H4 (cell line): ENCODE results near the gene CREG2. TPM values are rescaled to one million over a fixed set of nuclear protein-coding genes. Genes with fewer than 3 reads are reported as not detected.

ENCODE experiments used
- DNase-seq: peaks from one replicate; pipeline ENCODE4 v3.0.0-alpha.2; 2015; ENCODE audit warnings: low spot score
- total RNA-seq: library from RNA; depleted of rRNA; stranded (reverse); fragments of >200 nt; shearing (Covaris generic); gene quantifications from 2 replicates; pipeline ENCODE4 v1.2.3, GENCODE V29; 2014; rRNA removed

The CREG2 gene
- total RNA-seq, 1 experiment from 2014 or later, result not detected

DNA sequence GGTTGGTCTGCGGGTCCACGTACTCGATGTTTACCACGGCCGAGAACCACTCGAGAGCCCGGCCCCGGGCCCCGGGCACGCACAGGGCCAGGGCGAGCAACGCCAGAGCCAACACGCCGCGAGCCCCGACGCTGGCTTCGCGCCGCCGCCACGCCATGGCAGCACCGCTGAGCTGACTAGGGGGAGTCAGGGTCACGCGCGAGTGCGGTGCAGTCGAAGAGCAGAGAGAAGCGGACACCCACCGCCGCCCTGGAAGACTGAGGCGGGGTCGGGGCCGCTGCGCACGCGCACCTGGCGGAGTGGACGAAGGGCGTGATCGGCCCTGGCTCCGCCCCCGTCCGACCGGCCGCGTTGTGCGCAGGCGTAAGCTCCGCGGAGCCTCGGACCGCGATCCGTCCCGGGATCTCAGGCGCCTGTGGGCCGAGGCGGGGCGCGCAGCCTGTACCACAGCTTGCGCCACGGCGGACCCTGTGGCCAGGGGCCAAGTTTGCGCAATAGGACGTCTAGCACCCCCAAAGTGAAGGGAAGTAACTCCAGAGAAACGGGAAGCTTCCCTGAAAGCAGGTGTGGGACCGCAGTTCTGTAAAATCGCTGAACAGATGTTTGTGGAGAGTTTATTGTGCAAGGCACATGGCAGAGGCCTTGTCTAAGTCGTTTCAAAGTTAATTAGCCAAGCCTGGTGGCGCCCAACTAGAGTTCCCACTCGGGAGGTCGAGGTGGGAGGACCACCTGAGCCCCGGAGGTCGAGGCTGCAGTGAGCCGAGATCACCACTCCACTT lies 78.7 kb downstream of the CREG2 start, which contains the start of gene RNF149:
Gene RNF149, minus strand, starts transcription at position 270 of the 779 bp plus-strand sequence. Its CDS starts 113 bp downstream, at position 157.
- DNase-seq, result peak; percentile 37

DNA sequence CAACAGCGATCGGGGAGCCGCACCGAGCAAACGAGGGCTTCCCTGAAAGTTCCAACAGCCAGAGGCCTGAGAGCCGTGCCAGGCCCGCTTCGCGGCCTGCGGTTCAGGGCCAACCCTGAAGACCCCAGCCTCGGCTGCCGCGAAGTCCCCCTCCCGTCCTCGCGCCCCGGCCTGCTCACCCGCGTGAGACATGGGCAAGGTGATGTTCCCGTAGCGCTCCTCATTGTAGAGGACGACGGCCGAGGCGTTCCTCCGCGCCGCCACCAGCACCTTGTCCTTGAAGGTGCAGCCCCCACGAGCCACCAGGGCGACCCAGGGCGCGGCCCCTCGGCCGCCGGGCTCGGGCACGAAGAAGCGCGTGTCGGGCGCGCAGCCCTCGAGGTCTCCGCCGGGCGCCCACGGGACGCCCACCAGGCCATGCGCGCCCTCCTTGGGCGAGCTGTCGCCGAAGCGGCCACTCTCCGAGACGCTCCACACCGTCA lies 79.3 kb downstream of the CREG2 start:
- DNase-seq, result no peak

DNA sequence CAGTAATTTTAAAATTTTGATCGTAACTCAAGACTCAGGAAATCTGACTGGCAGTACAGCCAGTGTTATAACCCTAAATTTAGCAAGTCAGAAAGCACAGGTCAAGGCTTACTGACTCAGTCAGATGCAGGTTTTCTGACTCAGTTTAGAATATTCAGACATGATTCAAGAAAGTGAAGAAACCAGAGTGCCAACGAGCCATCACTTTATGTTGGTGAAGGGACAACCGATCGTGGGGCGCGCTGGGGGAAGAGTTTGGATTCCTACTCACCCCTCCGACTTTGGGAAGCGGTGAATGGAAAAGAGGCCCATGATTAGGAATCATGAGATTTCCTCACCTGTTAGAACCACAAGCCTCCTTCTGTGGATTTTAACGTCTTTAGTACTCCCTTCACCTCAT lies 79.8 kb downstream of the CREG2 start:
- DNase-seq, result no peak

DNA sequence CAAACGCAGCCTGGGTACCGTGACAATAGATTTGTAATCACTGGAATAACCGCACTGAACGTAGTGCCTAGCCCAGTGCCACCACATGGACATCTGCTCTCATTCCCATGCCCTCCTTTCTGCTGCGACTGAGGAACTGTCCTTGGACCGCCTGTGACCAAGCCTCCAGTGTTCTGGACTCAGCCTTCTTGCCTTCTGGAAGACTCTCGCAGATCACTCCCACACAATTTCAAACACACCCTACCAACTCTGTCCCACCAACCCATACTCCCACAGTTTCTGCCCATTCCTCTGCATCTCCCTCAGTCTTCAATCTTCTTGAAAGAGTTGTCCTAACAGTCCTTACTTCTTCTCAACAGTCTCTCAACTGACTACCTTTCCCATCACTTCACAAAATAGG lies 80.9 kb downstream of the CREG2 start:
- DNase-seq, result no peak

DNA sequence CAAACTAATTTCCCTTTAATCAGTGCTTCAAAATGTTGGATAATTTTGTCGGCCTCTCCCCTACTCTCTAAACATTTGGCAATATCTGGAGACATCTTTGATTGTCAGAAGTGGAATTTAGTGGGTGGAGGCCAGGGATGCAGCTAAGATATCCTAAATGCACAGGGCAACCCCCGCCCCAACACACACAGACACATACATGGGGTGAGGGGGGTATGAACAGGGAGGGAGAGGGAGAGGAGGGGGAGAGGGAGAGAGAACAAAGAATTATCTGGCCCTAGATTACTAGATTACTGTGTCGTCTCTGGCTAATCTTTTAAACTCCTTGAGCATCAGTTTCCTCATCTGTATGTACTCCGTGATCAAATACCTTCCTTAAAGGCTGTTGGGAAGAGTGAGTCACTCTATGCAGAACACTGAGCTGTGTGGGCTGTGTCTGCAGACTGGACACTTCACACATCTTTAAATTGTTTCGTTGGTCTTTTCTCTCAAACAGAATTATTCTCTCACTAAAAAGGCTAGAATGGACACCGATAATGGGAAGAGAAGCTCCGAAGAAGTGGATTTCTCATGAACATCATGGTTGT lies 81.7 kb downstream of the CREG2 start:
- no peak for DNase-seq

DNA sequence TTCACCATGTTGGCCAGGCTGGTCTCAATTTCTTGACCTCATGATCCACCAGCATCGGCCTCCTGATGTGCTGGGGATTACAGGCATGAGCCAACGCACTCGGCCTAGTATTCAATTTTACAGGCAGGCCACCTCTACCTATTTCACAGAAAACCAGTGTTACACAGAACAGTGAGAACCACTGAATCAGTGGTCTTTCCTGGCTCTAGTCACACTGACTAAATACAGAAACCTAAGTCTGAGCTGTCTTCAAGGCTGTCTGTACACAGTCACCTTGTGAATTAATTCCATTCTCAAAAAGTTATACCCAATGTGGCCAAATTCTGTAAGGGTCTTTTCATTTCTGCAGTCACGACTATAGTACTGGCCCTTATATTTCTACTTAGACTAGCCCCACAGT lies 82.3 kb downstream of the CREG2 start:
- DNase-seq, result no peak

DNA sequence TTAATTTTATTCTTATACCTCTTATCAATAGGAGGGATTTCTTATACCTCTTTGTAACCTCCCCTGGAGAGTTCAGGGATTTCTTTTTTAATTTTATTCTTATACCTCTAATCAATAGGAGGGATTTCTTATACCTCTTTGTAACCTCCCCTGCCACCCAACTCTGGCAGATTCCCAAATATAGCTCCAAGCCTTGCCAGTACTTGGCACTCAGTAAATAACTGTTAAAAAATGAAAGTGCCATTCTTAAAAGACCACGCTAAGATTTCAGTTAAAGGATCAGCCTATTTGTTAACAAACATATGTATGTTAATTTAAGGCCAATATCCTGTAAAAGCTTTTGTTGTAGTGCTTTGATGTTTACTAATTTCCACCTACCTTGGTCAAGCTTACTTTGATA lies 83.6 kb downstream of the CREG2 start:
- DNase-seq, result no peak

DNA sequence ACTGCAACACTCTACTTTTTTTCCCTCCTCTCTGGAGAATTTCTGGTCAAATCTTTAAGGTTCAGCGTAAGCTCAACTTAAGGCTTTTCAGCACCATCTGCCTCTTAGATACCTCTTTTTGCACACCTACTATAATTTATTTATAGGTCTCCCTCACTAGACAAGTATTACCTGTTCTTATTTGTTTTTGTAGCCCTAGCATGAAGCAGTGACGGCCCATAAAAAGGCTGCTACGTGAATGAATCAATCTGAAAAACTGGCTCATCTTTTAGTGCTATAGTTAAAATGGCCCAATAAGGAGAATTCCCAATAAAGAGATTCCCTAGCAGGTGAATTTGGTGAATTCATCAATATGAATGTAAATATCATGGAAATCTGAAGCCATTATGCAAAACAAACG lies 85.3 kb downstream of the CREG2 start:
- DNase-seq, result no peak

DNA sequence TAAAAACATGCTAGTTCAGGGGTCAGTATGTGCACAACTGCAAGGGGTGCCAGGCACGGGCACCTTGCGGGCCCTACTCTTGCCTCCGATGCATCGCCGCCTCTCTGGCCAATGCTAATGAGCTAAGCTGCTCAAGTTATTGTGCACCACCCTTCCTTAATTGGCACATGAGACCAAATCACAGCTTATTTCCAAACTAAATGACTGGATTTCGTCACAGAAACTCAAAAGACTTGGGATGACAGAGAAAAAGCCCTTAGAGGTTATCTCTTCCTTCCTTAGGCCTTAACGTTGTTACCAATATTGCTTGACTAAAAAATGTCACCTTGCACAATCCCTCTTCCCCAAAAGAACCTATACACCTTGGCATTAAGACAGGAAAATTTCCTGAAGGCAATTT lies 86.5 kb downstream of the CREG2 start:
- no peak for DNase-seq

DNA sequence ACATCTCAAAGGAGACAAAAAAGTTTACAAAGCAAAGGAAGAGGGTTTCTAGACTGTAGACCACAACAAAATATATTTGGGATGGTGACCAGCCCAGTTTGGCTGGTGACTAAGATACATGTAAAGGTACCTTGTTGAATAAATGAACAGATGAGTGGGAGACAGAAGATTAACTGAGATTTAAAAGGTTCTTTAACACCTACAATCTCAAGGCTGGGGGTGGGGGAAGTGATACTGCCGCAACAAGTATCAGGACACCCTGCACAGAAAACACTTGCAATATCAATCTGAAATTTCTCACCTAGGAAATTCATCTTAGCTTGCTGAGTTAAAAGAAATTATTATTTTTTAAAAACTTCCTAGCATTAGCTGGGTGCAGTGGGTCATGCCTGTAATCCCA lies 87.1 kb downstream of the CREG2 start:
- DNase-seq, result no peak

DNA sequence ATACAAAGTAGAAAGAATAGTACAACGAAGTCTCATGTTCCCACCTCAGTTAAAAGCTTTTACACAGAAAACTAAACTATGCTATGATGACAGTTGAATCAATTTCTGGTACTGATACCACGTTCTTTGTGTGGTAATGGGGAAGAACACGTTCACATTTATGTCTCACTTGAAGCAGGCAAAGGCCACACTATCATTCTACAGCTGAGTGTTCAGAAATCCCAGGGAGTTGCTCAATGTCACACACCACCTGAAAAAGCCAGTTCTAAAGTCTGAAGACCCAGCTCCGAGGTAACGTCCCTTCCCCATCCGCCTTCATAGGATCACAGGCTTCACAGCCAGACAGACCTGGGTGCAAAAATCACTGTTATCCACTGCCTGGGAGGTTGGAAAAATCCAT lies 87.7 kb downstream of the CREG2 start:
- DNase-seq, result no peak

DNA sequence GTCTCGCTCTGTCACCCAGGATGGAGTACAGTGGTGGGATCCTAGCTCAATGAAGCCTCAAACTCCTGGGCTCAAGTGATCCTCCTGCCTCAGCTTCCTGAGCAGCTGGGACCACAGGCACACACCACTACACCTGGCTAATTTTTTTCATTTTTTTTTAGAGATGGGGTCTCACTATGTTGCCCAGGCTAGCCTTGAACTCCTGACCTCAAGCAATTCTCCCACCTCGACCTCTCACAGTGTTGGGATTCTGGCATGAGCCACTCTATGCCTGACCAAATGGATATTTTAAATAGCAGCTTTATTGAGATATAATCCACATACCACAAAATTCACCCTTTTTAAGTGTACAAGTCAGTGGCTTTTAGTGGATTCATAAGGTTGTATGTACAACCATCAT lies 89.9 kb downstream of the CREG2 start:
- no peak for DNase-seq

DNA sequence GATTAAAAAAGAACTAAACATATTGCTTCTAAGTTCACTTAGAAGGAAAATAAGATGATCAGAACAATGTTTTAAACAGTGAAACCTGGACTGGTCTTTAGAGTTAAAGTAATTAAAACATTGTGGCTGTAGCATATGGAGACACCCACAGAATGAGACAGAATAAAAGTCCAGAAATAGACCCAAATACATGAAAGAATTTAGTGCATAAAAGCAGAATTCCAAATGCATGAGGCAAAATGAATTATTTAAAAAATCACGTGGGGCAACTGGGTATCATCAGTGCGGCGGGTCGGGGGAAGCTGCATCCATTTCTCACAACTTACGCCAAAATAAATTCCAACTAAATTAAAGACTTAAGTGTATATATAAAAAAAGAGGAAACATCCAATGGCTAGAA lies 90.9 kb downstream of the CREG2 start:
- DNase-seq, result no peak

DNA sequence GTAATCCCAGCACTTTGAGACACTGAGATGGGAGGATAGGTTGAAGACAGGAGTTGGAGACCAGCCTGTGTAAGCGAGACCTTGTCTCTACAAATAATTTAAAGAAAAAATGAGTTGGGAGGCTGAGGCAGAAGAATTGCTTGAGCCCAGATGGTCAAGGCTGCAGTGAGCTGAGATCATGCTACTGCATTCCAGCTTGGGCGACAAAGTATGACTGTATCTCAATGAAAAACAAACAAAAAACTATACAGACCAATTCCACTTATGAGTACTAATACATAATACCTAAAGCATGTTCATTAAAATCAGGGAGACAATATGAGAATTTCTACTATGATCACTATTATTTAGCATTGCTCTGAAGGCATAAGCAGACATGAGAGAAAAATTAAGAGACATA lies 91.4 kb downstream of the CREG2 start:
- DNase-seq, result no peak

Other genes starting within 250 kb of the CREG2 start
- gene TBC1D8, start 236.1 kb downstream of the CREG2 start, total RNA-seq, result 5.3 and 6.4 TPM in 2 replicates
- 58.2 and 69.8 TPM in 2 replicates for gene CNOT11, start 134.6 kb downstream of the CREG2 start, total RNA-seq
- gene RNF149, start 78.8 kb downstream of the CREG2 start, total RNA-seq, result 8.4 and 9.0 TPM in 2 replicates
- gene RFX8, start 87.6 kb upstream of the CREG2 start, total RNA-seq, result 0.41 TPM in 1 of 2 replicates, not detected in the other